ENCODE results near the gene COMMD9.

Gene COMMD9

DNA sequence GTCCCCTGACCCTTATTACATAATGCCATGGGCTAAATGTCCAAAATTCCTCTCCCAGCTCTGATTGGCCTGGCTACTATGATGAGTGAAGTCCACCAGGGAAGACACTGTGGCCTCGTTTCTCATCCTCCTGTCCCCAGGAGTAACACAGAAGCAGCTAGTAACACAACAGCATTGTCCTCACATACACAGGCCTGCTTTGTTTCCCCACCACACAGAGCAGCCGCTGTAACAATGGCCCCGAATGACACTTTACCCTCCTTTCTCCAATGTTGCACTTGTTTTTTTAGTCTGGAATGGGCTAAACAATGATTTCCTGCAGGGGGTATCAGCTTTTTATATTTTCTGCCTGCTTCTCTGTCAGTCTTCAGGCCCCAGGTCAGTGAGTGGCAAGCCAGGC is 6.7 kb upstream of the COMMD9 start, which contains the start of gene PRR5L:
TSS of gene PRR5L (plus strand) at position 363 of the 400 bp plus-strand sequence. CDS start 104,834 bp downstream, outside the sequence.
- no peak for DNase-seq

DNA sequence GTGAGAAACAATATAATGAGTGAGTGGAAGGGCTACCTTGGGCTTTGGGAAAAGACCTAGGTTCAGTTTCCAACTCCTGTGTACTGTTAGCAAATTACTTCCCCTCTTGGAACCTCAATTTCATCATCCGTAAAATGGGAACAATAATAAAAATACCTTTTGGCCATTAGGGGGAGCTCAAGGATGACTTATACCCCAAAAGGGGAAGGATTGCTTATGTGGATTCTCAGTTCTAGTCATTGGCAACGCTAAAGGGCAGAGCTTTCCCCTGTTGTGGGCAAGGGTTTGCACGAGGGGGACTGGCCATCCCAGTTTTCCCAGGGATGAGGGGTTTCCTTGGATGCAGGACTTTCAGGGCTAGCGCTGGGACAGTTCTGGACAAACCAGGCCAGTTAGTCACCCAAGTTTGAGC is 3.1 kb upstream of the COMMD9 start:
- peak; percentile 87 for DNase-seq

DNA sequence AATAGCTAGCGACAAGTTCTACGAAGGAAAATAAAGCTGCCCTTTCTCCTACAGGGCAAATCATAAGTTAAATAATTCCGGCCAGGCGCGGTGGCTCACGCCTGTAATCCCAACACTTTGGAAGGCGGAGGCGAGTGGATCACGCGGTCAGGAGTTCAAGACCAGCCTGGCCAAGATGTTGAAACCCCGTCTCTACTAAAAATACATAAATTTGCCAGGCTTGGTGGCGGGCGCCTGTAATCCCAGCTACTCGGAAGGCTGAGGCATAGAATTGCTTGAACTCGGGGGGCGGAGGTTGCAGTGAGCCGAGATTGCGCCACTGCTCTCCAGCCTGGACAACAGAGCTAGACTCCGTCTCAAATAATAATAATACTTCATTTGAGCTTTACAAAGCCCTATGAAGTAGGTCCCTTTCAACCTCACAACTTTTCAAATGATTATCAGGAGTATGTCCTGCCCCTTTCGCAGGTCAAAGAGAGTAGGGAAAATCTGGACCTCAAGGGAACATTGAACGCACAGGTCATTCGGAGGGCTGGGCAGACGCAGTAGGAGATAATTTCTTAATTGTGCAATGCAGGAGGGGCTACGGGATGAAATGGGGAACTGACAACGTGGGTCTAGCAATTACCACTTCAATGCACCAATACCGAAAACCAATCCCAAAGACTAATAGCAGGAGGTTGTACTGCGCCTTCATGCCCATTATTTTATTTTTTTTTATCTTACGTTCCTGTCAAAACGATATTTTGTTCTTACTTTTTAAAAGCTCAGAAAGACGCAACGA is 590 bp downstream of the COMMD9 start:
- peak; percentile 68 for DNase-seq

GRCh38 chr11:36282926-36283325 is 6.3 kb downstream of the COMMD9 start:
- no peak for DNase-seq

GRCh38 chr11:36281850-36282249 is 7.4 kb downstream of the COMMD9 start:
- no peak for DNase-seq

DNA sequence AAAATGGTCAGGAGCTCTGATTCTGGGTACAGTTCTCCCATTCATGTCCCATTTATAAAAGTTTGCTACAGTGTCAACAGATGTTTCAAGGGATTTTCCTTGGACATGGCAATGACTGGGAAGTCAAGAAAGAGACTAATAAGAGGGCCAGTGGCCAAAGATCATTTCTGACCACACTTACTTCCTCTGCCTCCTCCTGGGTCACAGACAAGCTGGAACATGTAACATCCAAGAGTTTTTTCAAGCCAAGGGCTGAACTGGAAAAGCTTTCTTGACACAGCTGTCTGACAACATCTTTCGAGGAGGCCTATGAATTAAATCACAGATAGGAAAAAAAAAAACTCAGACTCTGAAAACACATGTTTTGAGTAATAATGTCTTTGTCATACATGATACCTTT is 8.7 kb downstream of the COMMD9 start:
- DNase-seq, result no peak

- DNase-seq, result no peak
These were observed 10.5 kb downstream of the COMMD9 start for GRCh38 chr11:36278531-36279282.

- no peak for DNase-seq
These were observed 14.8 kb downstream of the COMMD9 start for GRCh38 chr11:36274414-36274813.

GRCh38 chr11:36273110-36273509 is 16.1 kb downstream of the COMMD9 start:
- DNase-seq, result no peak

GRCh38 chr11:36271794-36272407 is 17.3 kb downstream of the COMMD9 start:
- no peak for DNase-seq

- DNase-seq, result no peak
These were observed 18.5 kb downstream of the COMMD9 start for GRCh38 chr11:36270701-36271100.

DNA sequence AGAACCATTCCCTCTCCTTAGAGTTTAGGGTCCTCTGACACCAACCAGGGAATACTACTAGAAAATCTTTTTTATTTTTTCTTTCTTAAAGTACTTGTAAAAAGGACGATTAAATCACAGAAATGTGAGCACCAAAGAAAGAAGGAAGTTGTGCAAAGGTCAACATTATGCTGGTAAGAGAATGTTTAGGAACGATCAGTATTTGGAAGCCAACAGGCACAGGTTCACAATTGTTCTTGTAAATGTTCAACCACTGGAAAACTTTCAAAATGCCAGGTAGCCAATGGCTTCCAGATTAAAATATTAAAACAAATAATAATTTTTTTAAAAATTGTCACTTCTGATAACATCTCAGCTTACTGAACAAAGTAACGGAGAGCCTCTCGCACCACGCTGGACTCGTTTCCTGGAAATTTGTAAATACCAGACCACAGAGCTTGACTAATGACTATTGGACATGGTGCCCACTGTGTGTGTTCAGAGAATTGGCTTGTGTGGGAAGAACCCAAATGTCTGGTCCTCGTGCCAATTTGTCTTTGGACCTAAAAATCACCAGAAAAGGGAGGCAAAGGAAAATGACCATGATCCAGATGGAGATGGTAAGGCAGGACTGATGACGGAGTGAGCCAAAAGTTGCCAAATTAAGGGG is 20.8 kb downstream of the COMMD9 start:
- no peak for DNase-seq

- no peak for DNase-seq
These were observed 22.5 kb downstream of the COMMD9 start for GRCh38 chr11:36266767-36267166.

GRCh38 chr11:36265793-36266628 is 23.2 kb downstream of the COMMD9 start:
- peak; percentile 62 for DNase-seq

- no peak for DNase-seq
These were observed 24.3 kb downstream of the COMMD9 start for GRCh38 chr11:36264973-36265344.

GRCh38 chr11:36264011-36264972 is 24.9 kb downstream of the COMMD9 start:
- DNase-seq, result no peak

DNA sequence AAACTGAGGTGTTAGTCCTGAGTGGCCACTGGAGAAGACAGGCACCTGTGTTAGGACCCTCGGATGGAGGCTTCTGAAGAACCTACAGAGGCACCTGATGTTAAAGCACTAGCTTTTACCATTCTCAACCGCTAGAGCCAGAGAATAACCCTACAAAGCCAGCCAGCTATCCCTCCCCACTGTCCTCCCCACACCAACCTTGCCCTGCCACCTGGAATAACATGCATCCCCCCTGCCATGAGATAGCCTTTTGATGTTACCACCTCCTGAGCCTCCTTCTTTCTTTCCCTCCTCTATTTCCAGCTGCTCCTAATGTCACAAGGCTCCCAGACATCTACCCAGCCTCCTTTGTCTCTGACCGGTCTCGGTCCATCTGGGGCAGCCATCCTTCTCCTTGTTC is 28.1 kb downstream of the COMMD9 start:
- DNase-seq, result no peak

- peak; percentile 80 for DNase-seq
These were observed 30.4 kb downstream of the COMMD9 start for GRCh38 chr11:36258730-36259360.

DNA sequence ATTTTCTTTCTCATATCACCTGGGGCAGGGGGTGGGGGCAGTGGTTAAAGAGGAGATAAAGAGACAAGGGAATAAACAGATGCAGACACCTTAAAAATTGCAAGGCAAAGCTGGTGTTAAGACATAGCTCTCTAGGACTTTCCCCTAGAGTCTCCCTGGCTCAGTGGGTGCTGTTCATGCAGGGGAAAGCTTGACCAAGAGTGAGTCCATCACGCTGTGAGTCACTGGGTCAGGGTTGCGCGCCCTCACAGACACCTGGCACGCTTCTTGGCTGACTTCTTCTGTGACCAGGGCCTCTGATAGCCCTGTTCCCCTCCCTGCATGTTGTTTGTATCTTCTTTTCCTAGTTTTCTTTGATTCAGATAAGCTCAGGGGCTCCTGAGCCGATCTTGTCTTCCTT is 31.9 kb downstream of the COMMD9 start:
- peak; percentile 51 for DNase-seq

GRCh38 chr11:36254713-36255112 is 34.5 kb downstream of the COMMD9 start:
- DNase-seq, result no peak

- DNase-seq, result no peak
These were observed 36.0 kb downstream of the COMMD9 start for GRCh38 chr11:36253238-36253637.

All from suppressor macrophage treated with lipopolysaccharide for 4 hours (primary cell).